ENCODE results near the gene CDK11B.

Gene CDK11B

GRCh38 chr1:1622010-1622787 is 36.6 kb downstream of the CDK11B start:
- H3K27me3 ChIP-seq (ENCODE audit: insufficient read depth, poor library complexity, severe bottlenecking) = no peaks in the 10 kb centered on the region
- no peak overlapping the region for H3K4me3 ChIP-seq (replicated peaks; ENCODE audit: insufficient read depth, low read length)
- TF ChIP-seq REST (IDR thresholded peaks at IDR 0.05; ENCODE audit: insufficient replicate concordance, low read depth) (no peak), CTCF (IDR thresholded peaks at IDR 0.05; ENCODE audit: insufficient read depth, low read length) (no peak), POLR2AphosphoS5 (IDR thresholded peaks at IDR 0.05; ENCODE audit: low read depth) (no peak), SPI1 (IDR thresholded peaks at IDR 0.05; ENCODE audit: borderline replicate concordance, low read depth) (no peak), GABPA (IDR thresholded peaks at IDR 0.05; ENCODE audit: low read depth) (no peak)
- no peak for DNase-seq (ENCODE audit: low read depth in 1 of 2, low spot score in 1 of 2)
- no peak overlapping the region for H3K27ac ChIP-seq (replicated peaks)

GRCh38 chr1:1621173-1622009 is 37.4 kb downstream of the CDK11B start:
- Histone ChIP-seq H3K27me3 (ENCODE audit: insufficient read depth, poor library complexity, severe bottlenecking) (no peaks in the 10 kb centered on the region), H3K27ac (replicated peaks) (no peak overlapping the region), H3K4me3 (replicated peaks; ENCODE audit: insufficient read depth, low read length) (no peak overlapping the region)
- DNase-seq (ENCODE audit: low read depth in 1 of 2, low spot score in 1 of 2) = no peak
- TF ChIP-seq POLR2AphosphoS5 (IDR thresholded peaks at IDR 0.05; ENCODE audit: low read depth) (no peak), CTCF (IDR thresholded peaks at IDR 0.05; ENCODE audit: insufficient read depth, low read length) (no peak), GABPA (IDR thresholded peaks at IDR 0.05; ENCODE audit: low read depth) (no peak), REST (IDR thresholded peaks at IDR 0.05; ENCODE audit: insufficient replicate concordance, low read depth) (no peak), SPI1 (IDR thresholded peaks at IDR 0.05; ENCODE audit: borderline replicate concordance, low read depth) (no peak)

GRCh38 chr1:1620433-1621139 is 38.2 kb downstream of the CDK11B start:
- TF ChIP-seq GABPA (IDR thresholded peaks at IDR 0.05; ENCODE audit: low read depth) (no peak), CTCF (IDR thresholded peaks at IDR 0.05; ENCODE audit: insufficient read depth, low read length) (no peak), SPI1 (IDR thresholded peaks at IDR 0.05; ENCODE audit: borderline replicate concordance, low read depth) (no peak), POLR2AphosphoS5 (IDR thresholded peaks at IDR 0.05; ENCODE audit: low read depth) (no peak), REST (IDR thresholded peaks at IDR 0.05; ENCODE audit: insufficient replicate concordance, low read depth) (no peak)
- DNase-seq (ENCODE audit: low read depth in 1 of 2, low spot score in 1 of 2) = no peak
- no peak overlapping the region for H3K27ac ChIP-seq (replicated peaks)
- H3K4me3 ChIP-seq (replicated peaks; ENCODE audit: insufficient read depth, low read length) = no peak overlapping the region
- H3K27me3 ChIP-seq (ENCODE audit: insufficient read depth, poor library complexity, severe bottlenecking) = no peaks in the 10 kb centered on the region

All from HL-60 (cell line).